Activated effector memory CD4-positive, alpha-beta T cell treated with anti-CD3 and anti-CD28 coated beads, Interleukin-2, amount 50 U/mL, for 16 hours (primary cell): ENCODE results near the gene NLRP3.
"Not testable (repeated sequence)": the region's sequence is repeated elsewhere in the genome, so short reads cannot be mapped to it uniquely, and the experiment has no call there.

Experiments
- DNase-seq: peaks from one replicate; pipeline ENCODE4 v3.0.0-alpha.2; 2020

The NLRP3 gene

DNA sequence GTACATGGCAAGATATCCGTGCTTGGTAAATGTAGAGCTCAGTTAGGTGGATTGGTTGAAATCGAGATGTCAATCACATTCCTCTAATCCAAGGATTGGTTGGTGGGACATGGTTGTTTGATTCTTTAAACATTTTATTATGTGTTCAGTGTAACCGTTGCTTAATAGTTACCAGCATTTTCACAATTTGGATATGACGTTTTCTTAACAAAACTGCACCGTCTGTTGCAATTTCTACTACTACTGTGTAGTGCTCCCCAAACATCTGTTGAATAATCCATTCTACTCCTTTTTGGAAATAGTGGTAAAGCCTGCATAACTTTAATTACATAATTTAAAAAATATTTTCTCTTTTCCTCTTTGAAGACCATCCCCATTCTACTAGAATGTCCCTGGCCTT lies 25.6 kb downstream of the NLRP3 start:
- no peak for DNase-seq

DNA sequence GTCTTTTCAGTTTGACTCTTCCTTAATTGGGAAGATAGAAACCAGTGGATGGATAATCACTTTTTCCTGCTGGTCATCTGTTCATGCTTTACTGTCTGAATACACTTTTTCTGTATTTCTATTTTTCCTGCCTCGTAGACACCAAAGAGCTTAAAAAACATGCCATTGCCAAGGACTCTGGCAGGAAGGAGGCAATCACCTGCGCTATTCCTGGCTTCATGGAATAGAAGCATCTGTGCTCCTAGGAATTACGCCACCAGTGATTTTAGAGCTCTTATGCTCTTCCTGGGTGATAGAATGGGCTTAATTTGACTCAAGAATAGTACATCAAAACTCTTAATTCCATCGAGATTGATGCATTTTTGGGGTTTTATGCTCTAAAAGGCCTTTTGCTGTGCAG lies 26.2 kb downstream of the NLRP3 start:
- DNase-seq: no peak

DNA sequence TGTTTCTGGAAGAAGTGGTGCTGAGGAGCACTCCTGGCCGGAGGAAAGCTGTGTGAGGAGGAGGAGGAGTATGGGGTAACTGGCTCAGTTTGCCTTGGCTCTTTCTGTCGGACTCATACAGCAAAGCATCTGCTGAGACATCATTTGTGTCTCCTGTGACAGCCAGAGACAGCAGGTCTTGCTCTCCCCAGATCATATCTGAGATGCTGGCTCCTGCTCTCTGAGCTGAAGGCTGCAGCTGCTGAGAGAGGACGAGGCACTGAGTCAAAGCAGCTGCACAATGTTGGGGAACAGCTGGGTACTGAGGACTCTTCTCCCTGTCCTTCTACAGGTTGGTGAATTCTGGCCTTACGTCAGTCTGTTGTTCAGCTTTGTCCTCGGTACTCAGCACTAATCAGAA lies 27.7 kb downstream of the NLRP3 start:
- no peak for DNase-seq

DNA sequence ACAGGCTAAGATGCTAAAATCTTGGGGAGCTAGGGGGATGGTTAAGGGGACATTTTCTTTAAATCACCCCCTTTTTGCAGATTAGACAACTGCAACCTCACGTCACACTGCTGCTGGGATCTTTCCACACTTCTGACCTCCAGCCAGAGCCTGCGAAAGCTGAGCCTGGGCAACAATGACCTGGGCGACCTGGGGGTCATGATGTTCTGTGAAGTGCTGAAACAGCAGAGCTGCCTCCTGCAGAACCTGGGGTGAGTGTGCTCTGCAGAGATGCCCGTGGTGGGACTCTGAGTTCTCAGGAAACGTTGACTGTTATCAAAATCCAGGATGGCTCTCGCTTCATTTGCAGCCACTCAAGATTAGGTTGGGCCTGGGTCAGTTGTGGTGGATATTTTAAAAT lies 28.6 kb downstream of the NLRP3 start:
- DNase-seq: no peak

- DNase-seq: no peak
These were observed 29.8 kb downstream of the NLRP3 start for GRCh38 chr1:247445526-247446356.

GRCh38 chr1:247447162-247447909 lies 31.4 kb downstream of the NLRP3 start:
- no peak for DNase-seq

DNA sequence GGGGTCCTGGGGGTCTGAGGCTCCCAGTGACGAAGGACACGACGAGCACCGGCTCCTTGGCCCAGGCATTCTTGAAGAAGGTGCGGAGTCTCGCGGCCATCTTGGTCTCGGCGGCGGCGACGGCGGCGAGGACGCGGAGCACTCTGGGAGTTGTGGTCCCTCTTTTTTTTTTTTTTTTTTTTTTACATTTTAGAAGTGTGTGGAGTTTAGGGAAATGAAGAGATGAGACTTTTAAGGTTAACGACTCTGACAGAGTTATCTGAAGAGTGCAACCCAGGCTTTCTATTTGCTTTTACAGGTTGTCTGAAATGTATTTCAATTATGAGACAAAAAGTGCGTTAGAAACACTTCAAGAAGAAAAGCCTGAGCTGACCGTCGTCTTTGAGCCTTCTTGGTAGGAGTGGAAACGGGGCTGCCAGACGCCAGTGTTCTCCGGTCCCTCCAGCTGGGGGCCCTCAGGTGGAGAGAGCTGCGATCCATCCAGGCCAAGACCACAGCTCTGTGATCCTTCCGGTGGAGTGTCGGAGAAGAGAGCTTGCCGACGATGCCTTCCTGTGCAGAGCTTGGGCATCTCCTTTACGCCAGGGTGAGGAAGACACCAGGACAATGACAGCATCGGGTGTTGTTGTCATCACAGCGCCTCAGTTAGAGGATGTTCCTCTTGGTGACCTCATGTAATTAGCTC lies 32.3 kb downstream of the NLRP3 start:
- no peak for DNase-seq

DNA sequence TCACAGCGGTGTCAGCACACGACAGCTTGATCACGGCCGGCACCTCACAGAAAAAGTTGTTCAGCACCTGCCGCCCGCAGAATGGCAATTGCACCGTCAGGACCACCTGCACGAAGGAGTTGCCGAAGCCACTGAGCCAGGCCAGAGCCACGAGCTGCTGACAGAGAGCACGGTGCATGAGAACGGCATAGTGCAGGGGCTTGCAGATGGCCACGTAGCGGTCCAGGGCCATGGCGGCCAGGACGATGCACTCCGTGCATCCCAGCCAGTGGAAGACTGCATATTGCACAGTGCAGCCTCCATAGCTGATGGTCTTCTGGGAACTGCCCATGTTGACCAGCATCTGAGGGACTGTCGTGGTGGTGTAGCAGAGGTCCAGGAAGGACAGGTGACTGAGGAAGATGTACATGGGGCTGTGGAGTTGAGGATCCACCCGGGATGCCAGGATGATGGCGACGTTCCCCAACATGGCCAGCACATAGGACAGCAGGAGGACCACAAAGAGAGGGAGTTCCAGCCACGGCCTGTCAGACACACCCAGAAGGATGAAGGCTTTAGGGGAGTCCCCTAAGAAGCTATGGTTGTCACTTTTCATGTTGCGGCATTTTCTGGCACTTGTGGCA lies 35.5 kb downstream of the NLRP3 start:
- DNase-seq: no peak

DNA sequence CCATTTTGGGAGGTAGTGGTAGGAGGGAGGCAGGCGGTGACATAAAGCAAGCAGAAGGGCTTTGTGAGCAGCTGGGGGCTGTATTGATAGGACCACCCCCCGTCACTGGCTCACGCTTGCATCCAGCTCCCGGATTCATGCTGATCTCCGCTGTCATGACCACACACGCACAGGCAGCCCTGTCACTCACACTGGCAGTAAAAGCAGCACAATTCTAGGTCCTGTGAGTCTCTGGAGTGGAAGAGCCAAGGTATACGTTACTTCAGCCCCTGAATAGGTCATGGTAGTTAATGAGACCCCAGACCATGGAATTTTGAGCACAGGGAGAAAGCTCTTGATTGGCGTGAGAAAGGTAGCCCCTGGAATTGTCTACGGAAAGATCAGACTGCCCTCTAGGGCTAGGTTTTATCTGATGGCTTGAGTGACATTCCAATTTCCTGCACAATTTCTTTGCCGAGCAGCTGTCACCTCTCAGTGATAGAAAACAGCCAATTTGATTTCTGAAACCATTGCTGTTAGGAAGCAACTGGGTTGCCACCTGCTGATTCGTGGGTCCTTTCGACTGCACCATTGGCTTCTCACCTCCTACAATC lies 36.6 kb downstream of the NLRP3 start:
- no peak for DNase-seq

GRCh38 chr1:247453245-247453644 lies 37.3 kb downstream of the NLRP3 start:
- DNase-seq: no peak

DNA sequence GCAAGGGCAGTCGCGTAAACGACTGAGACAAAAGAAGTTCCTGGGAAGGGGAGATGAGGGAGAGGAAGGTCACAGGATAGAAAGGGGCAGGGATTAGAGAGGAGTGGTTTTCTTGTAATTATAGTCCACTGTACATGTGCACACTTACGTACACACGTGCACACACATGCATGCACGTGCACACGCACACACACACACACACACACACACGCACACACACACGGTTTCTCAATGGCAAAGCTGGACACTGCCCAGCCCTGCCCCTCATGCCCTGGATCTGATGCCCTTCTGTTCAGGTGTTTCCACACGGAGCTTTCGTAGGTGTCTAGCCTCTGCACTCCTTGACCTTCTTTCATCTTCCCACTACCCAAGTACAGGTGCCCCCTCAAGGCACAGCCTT lies 38.0 kb downstream of the NLRP3 start:
- no peak for DNase-seq

DNA sequence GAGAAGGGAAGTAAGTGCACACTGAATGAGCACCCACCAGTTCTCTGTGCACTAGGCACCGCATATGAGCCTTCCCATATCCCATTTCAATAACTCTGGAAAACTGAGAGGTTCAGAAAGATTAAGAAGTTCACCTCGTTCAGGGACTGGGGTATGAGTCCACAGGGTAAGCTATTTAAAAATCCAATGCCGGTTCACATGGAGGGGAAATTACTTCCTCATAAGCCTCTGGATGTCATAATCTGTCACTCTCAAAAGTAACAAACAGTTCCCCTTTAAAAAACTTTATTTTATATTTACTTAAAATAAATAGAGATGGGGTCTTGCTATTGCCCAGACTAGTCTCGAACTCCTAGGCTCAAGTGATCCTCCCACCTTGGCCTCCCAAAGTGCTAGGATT lies 40.0 kb downstream of the NLRP3 start:
- no peak for DNase-seq

DNA sequence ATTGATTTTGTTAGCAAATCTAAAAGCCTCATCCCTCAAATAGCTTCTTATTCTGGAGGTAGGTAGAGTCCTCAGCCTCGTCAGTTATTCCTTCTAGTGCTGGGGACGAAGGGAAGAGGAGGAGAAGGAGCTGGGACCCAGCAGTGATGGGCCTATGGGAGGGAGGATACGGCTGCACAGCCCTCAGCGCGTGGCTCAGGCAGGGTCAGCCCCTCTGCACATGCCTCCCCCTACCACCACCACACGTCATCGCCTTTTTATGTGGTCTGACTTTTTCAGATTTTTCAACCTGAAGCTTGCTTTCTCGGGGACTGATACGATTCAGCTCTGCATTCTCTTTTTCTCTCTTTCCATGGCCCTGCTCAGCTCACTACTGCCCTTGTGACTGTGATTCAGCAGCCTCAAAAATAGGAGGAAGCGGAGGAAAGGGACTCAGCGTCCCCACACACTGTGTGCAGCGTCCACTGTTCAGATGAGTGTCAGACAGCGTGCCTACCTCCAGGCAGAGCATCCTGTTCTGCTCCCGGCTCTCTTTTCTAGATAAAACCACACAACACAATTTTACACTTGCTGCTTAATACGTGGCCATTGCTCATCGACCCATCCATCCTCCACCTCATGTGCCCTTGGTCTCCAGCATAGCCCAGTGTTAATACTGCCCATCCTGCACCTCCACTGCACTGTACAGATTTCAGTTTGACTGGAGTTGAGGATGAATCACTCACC lies 41.1 kb downstream of the NLRP3 start:
- DNase-seq: no peak

GRCh38 chr1:247459507-247459906 lies 43.5 kb downstream of the NLRP3 start:
- DNase-seq: no peak

DNA sequence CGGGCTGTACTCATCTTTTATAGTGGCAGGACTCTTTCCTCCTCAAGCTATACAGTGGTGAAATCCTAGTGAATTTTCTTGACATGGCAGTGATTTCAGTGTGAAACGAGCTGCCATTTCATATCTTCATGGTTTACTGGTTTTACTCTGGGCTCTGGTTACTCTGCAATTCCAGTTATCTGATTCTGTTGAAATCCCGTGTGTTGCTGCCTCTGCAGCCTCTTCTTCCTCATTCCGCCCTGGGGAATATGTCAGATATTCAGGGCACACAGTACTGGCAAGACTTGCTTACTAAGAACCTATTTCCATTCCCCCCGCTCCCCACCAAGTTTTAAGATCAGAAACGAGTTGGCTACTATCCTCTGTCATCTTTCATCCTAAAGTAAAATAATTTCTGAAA lies 49.8 kb downstream of the NLRP3 start:
- no peak for DNase-seq

DNA sequence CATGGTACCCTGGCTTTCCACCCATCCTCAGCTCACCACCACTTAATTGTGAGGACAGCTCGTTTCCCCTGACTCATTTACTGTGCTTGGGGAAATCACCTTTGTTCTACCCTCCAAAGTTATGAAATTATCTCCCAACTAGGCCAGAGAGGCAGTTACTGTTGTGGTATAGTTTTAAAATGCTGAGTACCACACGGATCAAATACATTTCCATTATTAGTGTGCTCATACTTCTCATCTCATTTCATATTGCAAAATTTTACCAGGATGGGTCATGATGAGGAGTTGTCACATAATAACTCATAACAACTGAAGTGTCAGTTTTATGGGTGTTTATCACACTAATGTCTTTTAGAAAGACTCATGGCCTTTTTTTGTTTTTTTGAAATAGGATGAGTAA lies 51.2 kb downstream of the NLRP3 start:
- DNase-seq: no peak

DNA sequence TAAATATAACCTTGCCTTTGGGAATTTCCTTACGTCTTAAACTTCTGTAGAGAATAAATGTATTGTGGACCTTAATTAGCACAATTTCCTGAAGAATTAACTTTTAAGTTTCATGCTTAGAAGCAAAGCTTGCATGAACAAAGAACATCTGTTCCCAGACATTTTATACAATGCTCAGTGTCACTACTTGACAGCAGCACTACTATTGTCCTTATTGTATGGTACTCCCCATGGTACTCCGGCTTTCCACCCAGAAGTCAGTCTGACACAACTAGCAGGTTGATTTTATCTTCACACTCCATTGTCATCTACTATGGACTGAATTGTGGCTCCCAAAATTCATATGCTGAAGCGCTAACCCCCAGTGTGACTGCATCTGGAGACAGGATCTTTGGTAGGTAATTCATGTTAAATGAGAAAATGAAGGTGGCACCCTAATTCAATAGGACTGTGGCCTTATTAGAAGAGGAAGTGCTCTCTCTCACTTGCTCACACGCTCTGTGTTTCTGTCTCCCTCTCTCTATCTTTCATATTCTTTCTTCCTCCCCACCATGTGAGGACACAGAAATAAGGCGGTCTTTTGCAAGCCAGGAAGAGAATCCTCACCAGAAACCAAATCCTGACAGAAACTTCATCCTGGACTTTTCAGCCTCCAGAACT lies 52.6 kb downstream of the NLRP3 start:
- DNase-seq: no peak

GRCh38 chr1:247469141-247469535 lies 53.2 kb downstream of the NLRP3 start:
- DNase-seq: no peak

DNA sequence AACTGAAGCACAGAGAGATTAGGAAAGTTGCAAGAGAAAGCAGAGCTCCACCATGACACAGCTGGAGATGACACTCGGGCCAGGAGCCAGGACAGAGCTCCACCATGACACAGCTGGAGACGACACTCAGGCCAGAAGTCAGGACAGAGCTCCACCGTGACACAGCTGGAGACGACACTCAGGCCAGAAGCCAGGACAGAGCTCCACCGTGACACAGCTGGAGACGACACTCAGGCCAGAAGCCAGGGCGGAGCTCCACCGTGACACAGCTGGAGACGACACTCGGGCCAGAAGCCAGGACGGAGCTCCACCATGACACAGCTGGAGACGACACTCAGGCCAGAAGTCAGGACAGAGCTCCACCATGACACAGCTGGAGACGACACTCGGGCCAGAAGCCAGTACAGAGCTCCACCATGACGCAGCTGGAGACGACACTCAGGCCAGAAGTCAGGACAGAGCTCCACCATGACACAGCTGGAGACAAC lies 55.0 kb downstream of the NLRP3 start:
- DNase-seq: not testable (repeated sequence)

GRCh38 chr1:247471445-247472016 lies 55.6 kb downstream of the NLRP3 start:
- DNase-seq: no peak

DNA sequence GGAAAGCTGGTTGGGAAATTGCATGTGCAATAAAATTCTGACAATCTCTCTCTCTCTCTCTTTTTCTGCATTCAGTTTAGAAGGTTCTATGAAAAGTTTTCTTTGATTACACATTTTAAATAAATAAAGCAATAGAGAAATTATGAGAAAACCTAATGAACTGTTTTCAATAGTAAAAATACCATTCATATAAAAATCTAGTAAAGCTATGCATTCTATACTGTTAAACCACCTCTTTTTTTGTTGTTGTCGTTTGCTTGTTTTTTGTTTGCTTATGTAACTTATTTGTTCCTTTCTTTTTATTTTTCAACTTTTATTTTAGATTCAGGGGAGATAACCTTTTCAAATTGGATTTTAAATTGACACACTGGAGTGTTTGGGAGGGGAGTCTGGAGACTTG lies 56.1 kb downstream of the NLRP3 start:
- no peak for DNase-seq
